Esophagus squamous epithelium (tissue), 5 donors: ENCODE data around the gene CEP192. TPM values are rescaled to one million over a fixed set of nuclear protein-coding genes. Genes with fewer than 3 reads are reported as not detected.

Source experiments
- DNase-seq: peaks from one replicate; lab custom pipeline; 2025; lab: John Stamatoyannopoulos, UW
- H3K27ac ChIP-seq, 4 donors: fragments of 200-600 bp; sonication (generic); one replicate each; pipeline ENCODE4 v1.5.1; 2016 to 2019; ENCODE audit warnings: mild to moderate bottlenecking in 1 of 4
- H3K27me3 ChIP-seq, 4 donors: fragments of 200-600 bp; sonication (generic); 1 replicate in 3 of 4; 2 replicates in 1 of 4; pipeline versions ENCODE4 v1.5.1 to v1.6.0; 2017 to 2021; ENCODE audit warnings: antibody characterized with exemption in 1 of 4
- H3K36me3 ChIP-seq, 3 donors: fragments of 200-600 bp; sonication (generic); one replicate each; pipeline ENCODE4 v1.5.1; 2016 to 2019
- H3K4me1 ChIP-seq, 3 donors: fragments of 200-600 bp; sonication (generic); one replicate each; pipeline ENCODE4 v1.5.1; 2017 to 2019
- H3K4me3 ChIP-seq, 4 donors: fragments of 200-600 bp; sonication (generic); 1 replicate in 3 of 4; 2 replicates in 1 of 4; pipeline ENCODE4 v1.5.1; 2016 to 2019; ENCODE audit warnings: mild to moderate bottlenecking in 2 of 4, moderate library complexity in 1 of 4
- H3K9me3 ChIP-seq, 3 donors: fragments of 200-600 bp; sonication (generic); one replicate each; pipeline ENCODE4 v1.5.1; 2016 to 2019
- CTCF ChIP-seq, 6 experiments: fragments of 450-650 bp in 4 of 6; fragments of 200-600 bp in 2 of 6; sonication (generic) in 2 of 6; IDR thresholded peaks; one replicate each; pipeline ENCODE4 v1.5.1; 2016 to 2019; ENCODE audit warnings: antibody characterized with exemption in 6 of 6, mild to moderate bottlenecking in 4 of 6, moderate library complexity in 4 of 6
- POLR2A ChIP-seq, 4 donors: fragments of 450-650 bp; IDR thresholded peaks; one replicate each; pipeline ENCODE4 v1.6.1; 2017; ENCODE audit warnings: antibody characterized with exemption in 4 of 4, mild to moderate bottlenecking in 4 of 4, moderate library complexity in 3 of 4
- WGBS, 2 donors: methylation state at CpG; one replicate each; pipeline ENCODE4 v1.1.5; 2018; 5-methylcytosine and 5-hydroxymethylcytosine counted together
- intact Hi-C: fragments of 100-400 bp; cut with DNase I; formaldehyde crosslinking; loops from one replicate; pipeline ENCODE4 v1.15.0; 2022
- total RNA-seq, 4 donors: library from RNA; depleted of rRNA; stranded (reverse); fragments of >200 nt; gene quantifications; one replicate each; pipeline ENCODE4 v1.1.0, GENCODE V29; 2016
- donor health status: DM: yes; HTN: yes; CAD: no.

CEP192 gene
- total RNA-seq, 4 donors from 2014 or later: 7.3 to 21.6 (median 13.6) TPM

- intact Hi-C loops: no loop called here
- no peak overlapping the region for H3K27ac ChIP-seq
These were observed 23.7 kb downstream of the CEP192 start for GRCh38 chr18:13014818-13015217.

GRCh38 chr18:13017247-13017875 is 26.2 kb downstream of the CEP192 start:
- Histone ChIP-seq H3K9me3 (no peaks in the 10 kb centered on the region), H3K4me1 (peaks cover 0 to 13% (median 0%) of the 10 kb centered on the region in 3 donors), H3K4me3 (no peak overlapping the region), H3K36me3 (peaks cover 7 to 86% (median 19%) of the 10 kb centered on the region in 3 donors), H3K27ac (no peak overlapping the region), H3K27me3 (no peaks in the 10 kb centered on the region)
- DNase-seq: no peak
- TF ChIP-seq CTCF (IDR thresholded peaks at IDR 0.05): no peak
- no peak for TF ChIP-seq POLR2A (IDR thresholded peaks at IDR 0.05)
- intact Hi-C loops: no loop called here
- WGBS, 2 donors: 85 to 86% methylated on average over 2 of the region's 2 CpGs

More at GRCh38 chr18:13014818-13015217, 23.7 kb downstream of the CEP192 start:
- WGBS, 2 donors: 88 to 97% methylated on average over 3 to 4 of the region's 4 CpGs
- TF ChIP-seq CTCF (IDR thresholded peaks at IDR 0.05) (no peak), POLR2A (IDR thresholded peaks at IDR 0.05) (no peak)
- Histone ChIP-seq H3K27me3 (no peaks in the 10 kb centered on the region), H3K4me1 (peaks cover 0 to 10% (median 0%) of the 10 kb centered on the region in 3 donors), H3K9me3 (no peaks in the 10 kb centered on the region), H3K4me3 (no peak overlapping the region), H3K36me3 (peaks cover 7 to 99% (median 19%) of the 10 kb centered on the region in 3 donors)
- DNase-seq: no peak

GRCh38 chr18:13018374-13018773 is 27.2 kb downstream of the CEP192 start:
- TF ChIP-seq CTCF (IDR thresholded peaks at IDR 0.05) (no peak), POLR2A (IDR thresholded peaks at IDR 0.05) (no peak)
- WGBS, 2 donors: 55 to 83% methylated on average over 2 of the region's 2 CpGs
- Histone ChIP-seq H3K27me3 (no peaks in the 10 kb centered on the region), H3K4me1 (peaks cover 0 to 13% (median 0%) of the 10 kb centered on the region in 3 donors), H3K27ac (no peak overlapping the region), H3K4me3 (no peak overlapping the region), H3K9me3 (peaks cover 0 to 4% (median 0%) of the 10 kb centered on the region in 3 donors), H3K36me3 (peaks cover 7 to 83% (median 17%) of the 10 kb centered on the region in 3 donors)
- intact Hi-C loops: no loop called here
- DNase-seq: no peak

- TF ChIP-seq CTCF (IDR thresholded peaks at IDR 0.05) (no peak), POLR2A (IDR thresholded peaks at IDR 0.05) (no peak)
- Histone ChIP-seq H3K4me1 (peaks cover 0 to 13% (median 0%) of the 10 kb centered on the region in 3 donors), H3K4me3 (no peak overlapping the region), H3K9me3 (peaks cover 0 to 4% (median 0%) of the 10 kb centered on the region in 3 donors), H3K36me3 (peaks cover 7 to 80% (median 13%) of the 10 kb centered on the region in 3 donors), H3K27ac (no peak overlapping the region), H3K27me3 (no peaks in the 10 kb centered on the region)
- intact Hi-C loops: no loop called here
- WGBS, 2 donors: 21 to 42% methylated on average over 3 of the region's 3 CpGs
- no peak for DNase-seq
These were observed 28.1 kb downstream of the CEP192 start for GRCh38 chr18:13019301-13019700.

GRCh38 chr18:13022644-13023043 is 31.5 kb downstream of the CEP192 start:
- H3K4me1 ChIP-seq: peaks cover 0 to 13% (median 0%) of the 10 kb centered on the region in 3 donors
- H3K27me3 ChIP-seq: no peaks in the 10 kb centered on the region
- intact Hi-C loops: no loop called here
- no peak overlapping the region for H3K27ac ChIP-seq
- H3K9me3 ChIP-seq: peaks cover 0 to 4% (median 0%) of the 10 kb centered on the region in 3 donors
- H3K4me3 ChIP-seq: no peak overlapping the region
- H3K36me3 ChIP-seq: peaks cover 0 to 80% (median 0%) of the 10 kb centered on the region in 3 donors
- TF ChIP-seq POLR2A (IDR thresholded peaks at IDR 0.05) (no peak), CTCF (IDR thresholded peaks at IDR 0.05) (no peak)
- DNase-seq: no peak
